Panc1 (cell line): ENCODE results near the gene ARPC2. TPM values are rescaled to one million over a fixed set of nuclear protein-coding genes. Genes with fewer than 3 reads are reported as not detected.

Experiments
- ATAC-seq: fragments of 200-7000 bp; cut with Tn5 transposase; 2 replicates; pipeline ENCODE4 v1.9.1; 2020; ENCODE audit warnings: mild to moderate bottlenecking, moderate library complexity
- BruUV-seq: library from RNA; stranded (reverse); fragments of 400-500 nt; replicated peaks from 2 replicates; lab custom pipeline; 2021; lab: Mats Ljungman, UMichigan
- CTCF ChIA-PET: fragments of 300-600 bp; sonication (Branson Sonifier 250); formaldehyde crosslinking; loops from one replicate; lab custom pipeline; 2022; ENCODE audit warnings: antibody characterized with exemption; lab: Charles Lee
- POLR2A ChIA-PET: fragments of 300-600 bp; sonication (Branson Sonifier 250); formaldehyde crosslinking; loops from one replicate; lab custom pipeline; 2022; ENCODE audit warnings: antibody characterized with exemption; lab: Charles Lee
- DNase-seq: peaks from one replicate; pipeline ENCODE4 v3.0.0-alpha.2; 2010; ENCODE audit warnings: low read depth, low spot score
- H3K27ac ChIP-seq: 2 replicates; pipeline ENCODE4 v1.5.1; 2011; ENCODE audit warnings: mild to moderate bottlenecking, low read length, inconsistent platforms
- H3K27me3 ChIP-seq: fragments of 200-500 bp; sonication (Bioruptor generic); 2 replicates; pipeline ENCODE4 v1.6.0; 2014; ENCODE audit warnings: low read length, inconsistent platforms; ENCODE audit not compliant: control insufficient read depth, insufficient read depth
- H3K36me3 ChIP-seq: fragments of 200-500 bp; sonication (Bioruptor generic); 2 replicates; pipeline ENCODE4 v1.5.1; 2014; ENCODE audit warnings: inconsistent platforms, mild to moderate bottlenecking, low read length, moderate library complexity; ENCODE audit not compliant: control insufficient read depth, insufficient read depth
- H3K4me1 ChIP-seq: 2 replicates; pipeline ENCODE4 v1.5.1; 2011; ENCODE audit warnings: inconsistent platforms, mild to moderate bottlenecking, low read length, moderate library complexity; ENCODE audit not compliant: control insufficient read depth, insufficient read depth
- H3K4me3 ChIP-seq, 2 experiments: 2 replicates each; pipeline ENCODE4 v1.5.1; 2011 to 2012; ENCODE audit warnings: low read depth in 2 of 2, low read length in 2 of 2, mild to moderate bottlenecking in 2 of 2, inconsistent platforms in 1 of 2, moderate library complexity in 1 of 2
- H3K9me3 ChIP-seq: fragments of 200-500 bp; sonication (Bioruptor generic); 2 replicates; pipeline ENCODE4 v1.5.1; 2014; ENCODE audit warnings: low read depth, mild to moderate bottlenecking, inconsistent platforms, low read length, moderate library complexity; ENCODE audit not compliant: control insufficient read depth, insufficient read depth
- POLR2AphosphoS5 ChIP-seq: IDR thresholded peaks from 2 replicates; pipeline ENCODE4 v1.6.1; 2012; ENCODE audit warnings: mild to moderate bottlenecking, low read depth, low read length, moderate library complexity
- SIN3A ChIP-seq: IDR thresholded peaks from 2 replicates; pipeline ENCODE4 v1.6.1; 2012; ENCODE audit warnings: low read depth, mild to moderate bottlenecking, low read length, moderate library complexity, borderline replicate concordance; ENCODE audit not compliant: insufficient read depth
- TCF7L2 ChIP-seq: IDR thresholded peaks from 2 replicates; pipeline ENCODE4 v1.6.1; 2011; ENCODE audit warnings: mild to moderate bottlenecking, low read depth, low read length, inconsistent platforms
- in situ Hi-C: cut with HindIII; loops from 2 replicates; pipeline ENCODE4 v1.10.0; 2016; ENCODE audit warnings: low sequenced_read_pairs, low pct_unique_long_range_greater_than_20kb
- intact Hi-C: fragments of 100-400 bp; cut with micrococcal nuclease; formaldehyde crosslinking; loops from one replicate; pipeline ENCODE4 v1.10.0; 2022; ENCODE audit not compliant: unreplicated experiment
- total RNA-seq: library from RNA; stranded (reverse); gene quantifications from one replicate; pipeline ENCODE4 v1.2.1, GENCODE V29; 2021; ENCODE audit not compliant: unreplicated experiment
- TF ChIP-seq, protein P1 (sequence below), 2 experiments: IDR thresholded peaks; 2 replicates each; pipeline ENCODE4 v1.6.1; 2011 to 2012; ENCODE audit warnings: low read depth in 2 of 2, control low read depth in 1 of 2, low read length in 1 of 2, mild to moderate bottlenecking in 1 of 2, moderate library complexity in 1 of 2; ENCODE audit not compliant: insufficient read depth in 1 of 2
- TF ChIP-seq, protein P2 (sequence below): fragments of 450-650 bp; IDR thresholded peaks from 2 replicates; pipeline ENCODE4 v1.5.1; 2017; ENCODE audit warnings: mild to moderate bottlenecking

ARPC2 gene
- total RNA-seq, 1 experiment from 2014 or later, result 248 TPM

DNA sequence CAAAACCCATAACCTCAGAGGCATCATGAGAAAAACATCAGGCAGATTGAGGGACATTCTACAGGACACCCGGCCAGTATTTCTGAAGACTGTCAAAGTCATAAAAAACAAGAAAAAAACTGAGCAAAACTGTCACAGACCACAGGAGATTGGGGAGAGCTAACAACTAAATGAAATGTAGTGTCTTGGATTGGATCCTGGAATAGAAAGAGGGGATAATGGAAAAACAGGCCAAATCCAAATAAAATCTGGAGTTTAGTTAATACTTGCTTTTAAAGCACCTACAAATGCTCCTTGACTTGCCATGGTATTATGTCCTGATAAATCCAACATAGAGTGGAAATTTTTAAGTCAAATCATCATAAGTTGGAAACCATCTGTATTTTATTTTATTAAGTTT lies 32.7 kb upstream of the ARPC2 start:
- Histone ChIP-seq H3K9me3 (no peaks in the 10 kb centered on the region), H3K4me1 (no peaks in the 10 kb centered on the region), H3K27me3 (peaks cover 8% of the 10 kb centered on the region), H3K36me3 (no peaks in the 10 kb centered on the region), H3K27ac (no peak overlapping the region), H3K4me3 (no peak overlapping the region)
- ChIA-PET CTCF (no interaction called here), POLR2A (no interaction called here)
- DNase-seq (no peak), ATAC-seq (no peak)
- intact Hi-C loops (no loop called here), in situ Hi-C loops (no loop called here)
- BruUV-seq, result no TSS peak
- TF ChIP-seq, protein P1, sequence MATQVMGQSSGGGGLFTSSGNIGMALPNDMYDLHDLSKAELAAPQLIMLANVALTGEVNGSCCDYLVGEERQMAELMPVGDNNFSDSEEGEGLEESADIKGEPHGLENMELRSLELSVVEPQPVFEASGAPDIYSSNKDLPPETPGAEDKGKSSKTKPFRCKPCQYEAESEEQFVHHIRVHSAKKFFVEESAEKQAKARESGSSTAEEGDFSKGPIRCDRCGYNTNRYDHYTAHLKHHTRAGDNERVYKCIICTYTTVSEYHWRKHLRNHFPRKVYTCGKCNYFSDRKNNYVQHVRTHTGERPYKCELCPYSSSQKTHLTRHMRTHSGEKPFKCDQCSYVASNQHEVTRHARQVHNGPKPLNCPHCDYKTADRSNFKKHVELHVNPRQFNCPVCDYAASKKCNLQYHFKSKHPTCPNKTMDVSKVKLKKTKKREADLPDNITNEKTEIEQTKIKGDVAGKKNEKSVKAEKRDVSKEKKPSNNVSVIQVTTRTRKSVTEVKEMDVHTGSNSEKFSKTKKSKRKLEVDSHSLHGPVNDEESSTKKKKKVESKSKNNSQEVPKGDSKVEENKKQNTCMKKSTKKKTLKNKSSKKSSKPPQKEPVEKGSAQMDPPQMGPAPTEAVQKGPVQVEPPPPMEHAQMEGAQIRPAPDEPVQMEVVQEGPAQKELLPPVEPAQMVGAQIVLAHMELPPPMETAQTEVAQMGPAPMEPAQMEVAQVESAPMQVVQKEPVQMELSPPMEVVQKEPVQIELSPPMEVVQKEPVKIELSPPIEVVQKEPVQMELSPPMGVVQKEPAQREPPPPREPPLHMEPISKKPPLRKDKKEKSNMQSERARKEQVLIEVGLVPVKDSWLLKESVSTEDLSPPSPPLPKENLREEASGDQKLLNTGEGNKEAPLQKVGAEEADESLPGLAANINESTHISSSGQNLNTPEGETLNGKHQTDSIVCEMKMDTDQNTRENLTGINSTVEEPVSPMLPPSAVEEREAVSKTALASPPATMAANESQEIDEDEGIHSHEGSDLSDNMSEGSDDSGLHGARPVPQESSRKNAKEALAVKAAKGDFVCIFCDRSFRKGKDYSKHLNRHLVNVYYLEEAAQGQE (IDR thresholded peaks at IDR 0.05; ENCODE audit: insufficient read depth in 1 of 2, low read depth in 2 of 2, low read length in 1 of 2), result no peak
- TF ChIP-seq, protein P2, sequence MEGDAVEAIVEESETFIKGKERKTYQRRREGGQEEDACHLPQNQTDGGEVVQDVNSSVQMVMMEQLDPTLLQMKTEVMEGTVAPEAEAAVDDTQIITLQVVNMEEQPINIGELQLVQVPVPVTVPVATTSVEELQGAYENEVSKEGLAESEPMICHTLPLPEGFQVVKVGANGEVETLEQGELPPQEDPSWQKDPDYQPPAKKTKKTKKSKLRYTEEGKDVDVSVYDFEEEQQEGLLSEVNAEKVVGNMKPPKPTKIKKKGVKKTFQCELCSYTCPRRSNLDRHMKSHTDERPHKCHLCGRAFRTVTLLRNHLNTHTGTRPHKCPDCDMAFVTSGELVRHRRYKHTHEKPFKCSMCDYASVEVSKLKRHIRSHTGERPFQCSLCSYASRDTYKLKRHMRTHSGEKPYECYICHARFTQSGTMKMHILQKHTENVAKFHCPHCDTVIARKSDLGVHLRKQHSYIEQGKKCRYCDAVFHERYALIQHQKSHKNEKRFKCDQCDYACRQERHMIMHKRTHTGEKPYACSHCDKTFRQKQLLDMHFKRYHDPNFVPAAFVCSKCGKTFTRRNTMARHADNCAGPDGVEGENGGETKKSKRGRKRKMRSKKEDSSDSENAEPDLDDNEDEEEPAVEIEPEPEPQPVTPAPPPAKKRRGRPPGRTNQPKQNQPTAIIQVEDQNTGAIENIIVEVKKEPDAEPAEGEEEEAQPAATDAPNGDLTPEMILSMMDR, result no peak
- TF ChIP-seq SIN3A, result no peak
- TF ChIP-seq POLR2AphosphoS5, result no peak
- no peak for TF ChIP-seq TCF7L2

DNA sequence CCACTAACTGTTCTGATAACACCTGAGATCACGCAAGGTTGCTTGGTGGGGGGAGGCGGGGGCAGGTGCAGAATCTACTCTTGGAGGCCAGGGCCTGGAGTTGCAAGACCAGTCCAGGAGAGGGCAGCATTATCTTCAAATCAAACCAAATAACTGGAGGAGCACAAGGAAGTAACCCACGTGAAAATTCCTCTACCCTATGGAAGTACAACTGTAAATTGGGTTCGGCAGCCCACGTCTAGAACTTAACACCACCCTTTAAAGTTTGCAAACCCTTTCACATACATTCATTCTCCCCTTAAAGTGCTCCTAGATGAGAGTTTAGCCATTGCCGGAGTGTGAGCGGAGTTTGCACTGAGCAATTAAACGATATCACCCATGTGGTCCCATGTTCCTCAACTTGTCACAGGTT lies 30.6 kb upstream of the ARPC2 start:
- peak; percentile 94 for ATAC-seq
- ChIA-PET POLR2A (no interaction called here), CTCF (no interaction called here)
- peaks cover 6% of the 10 kb centered on the region for H3K27me3 ChIP-seq
- intact Hi-C loops (no loop called here), in situ Hi-C loops (no loop called here)
- TF ChIP-seq, protein P2, result peak; percentile 89
- TF ChIP-seq, protein P1 (IDR thresholded peaks at IDR 0.05; ENCODE audit: insufficient read depth in 1 of 2, low read depth in 2 of 2, low read length in 1 of 2), result no peak
- H3K4me1 ChIP-seq, result no peaks in the 10 kb centered on the region
- no peak overlapping the region for H3K4me3 ChIP-seq
- peak overlapping the region; percentile 32; the same call in 1 of the 2 replicates for H3K27ac ChIP-seq
- no peaks in the 10 kb centered on the region for H3K9me3 ChIP-seq
- BruUV-seq, result no TSS peak
- no peaks in the 10 kb centered on the region for H3K36me3 ChIP-seq
- peak; percentile 39 for DNase-seq
